Uterus (tissue), 4 donors: ENCODE results near the gene SLC25A47. TPM values are rescaled to one million over a fixed set of nuclear protein-coding genes. Genes with fewer than 3 reads are reported as not detected.

Experiments used
- DNase-seq, 2 donors: peaks; one replicate each; pipeline ENCODE4 v3.0.0-alpha.2; 2019 to 2020
- H3K27ac ChIP-seq, 2 donors: fragments of 200-600 bp; sonication (generic); 1 replicate in 1 of 2; 2 replicates in 1 of 2; pipeline ENCODE4 v1.5.1; 2016 to 2018
- H3K27me3 ChIP-seq, 2 donors: fragments of 200-600 bp; sonication (generic); one replicate each; pipeline ENCODE4 v1.5.1; 2018 to 2019; ENCODE audit warnings: control low read depth in 1 of 2
- H3K36me3 ChIP-seq, 2 donors: fragments of 200-600 bp; sonication (generic); one replicate each; pipeline ENCODE4 v1.5.1; 2019; ENCODE audit warnings: control low read depth in 1 of 2
- H3K4me1 ChIP-seq, 2 donors: fragments of 200-600 bp; sonication (generic); one replicate each; pipeline ENCODE4 v1.5.1; 2018 to 2019; ENCODE audit warnings: control low read depth in 1 of 2
- H3K4me3 ChIP-seq, 2 donors: fragments of 200-600 bp; sonication (generic); 1 replicate in 1 of 2; 2 replicates in 1 of 2; pipeline ENCODE4 v1.5.1; 2018 to 2019; ENCODE audit warnings: mild to moderate bottlenecking in 1 of 2
- H3K9me3 ChIP-seq, 2 donors: fragments of 200-600 bp; sonication (generic); one replicate each; pipeline ENCODE4 v1.5.1; 2019; ENCODE audit warnings: control low read depth in 1 of 2
- CTCF ChIP-seq, 4 experiments: fragments of 200-600 bp in 2 of 4; fragments of 450-650 bp in 2 of 4; sonication (generic) in 2 of 4; IDR thresholded peaks; one replicate each; pipeline ENCODE4 v1.5.1; 2016 to 2019; ENCODE audit warnings: antibody characterized with exemption in 4 of 4, mild to moderate bottlenecking in 2 of 4, moderate library complexity in 1 of 4
- POLR2A ChIP-seq, 2 donors: fragments of 450-650 bp; IDR thresholded peaks; one replicate each; pipeline ENCODE4 v1.6.1; 2016; ENCODE audit warnings: antibody characterized with exemption in 2 of 2, mild to moderate bottlenecking in 1 of 2, moderate library complexity in 1 of 2
- intact Hi-C: fragments of 100-400 bp; cut with DNase I; formaldehyde crosslinking; loops from one replicate; pipeline ENCODE4 v1.15.1; 2023; ENCODE audit warnings: low total_unique reads
- total RNA-seq, 4 donors: library from RNA; depleted of rRNA in 3 of 4; stranded (reverse); fragments of >200 nt in 3 of 4; gene quantifications; one replicate each; pipeline versions ENCODE4 v1.1.0 to v1.2.4, GENCODE V29; 2014 to 2023
- donor health status: DM: yes; HTN: yes; CAD: no.

Gene SLC25A47
- total RNA-seq, 4 donors from 2014 or later = not detected

- intact Hi-C loops = no loop called here
- TF ChIP-seq POLR2A (IDR thresholded peaks at IDR 0.05) (no peak), CTCF (IDR thresholded peaks at IDR 0.05) (no peak)
These were observed 7.3 kb downstream of the SLC25A47 start for GRCh38 chr14:100330388-100330931.

GRCh38 chr14:100332071-100332639 lies 9.0 kb downstream of the SLC25A47 start:
- DNase-seq = no peak
- intact Hi-C loops = no loop called here
- Histone ChIP-seq H3K36me3 (no peaks in the 10 kb centered on the region), H3K27me3 (no peaks in the 10 kb centered on the region), H3K4me3 (no peak overlapping the region), H3K27ac (no peak overlapping the region), H3K9me3 (no peaks in the 10 kb centered on the region), H3K4me1 (no peaks in the 10 kb centered on the region)
- no peak for TF ChIP-seq POLR2A (IDR thresholded peaks at IDR 0.05)
- no peak for TF ChIP-seq CTCF (IDR thresholded peaks at IDR 0.05)

More at GRCh38 chr14:100330388-100330931, 7.3 kb downstream of the SLC25A47 start:
- Histone ChIP-seq H3K4me3 (no peak overlapping the region), H3K27me3 (no peaks in the 10 kb centered on the region), H3K27ac (no peak overlapping the region), H3K36me3 (no peaks in the 10 kb centered on the region), H3K4me1 (no peaks in the 10 kb centered on the region), H3K9me3 (no peaks in the 10 kb centered on the region)
- no peak for DNase-seq

DNA sequence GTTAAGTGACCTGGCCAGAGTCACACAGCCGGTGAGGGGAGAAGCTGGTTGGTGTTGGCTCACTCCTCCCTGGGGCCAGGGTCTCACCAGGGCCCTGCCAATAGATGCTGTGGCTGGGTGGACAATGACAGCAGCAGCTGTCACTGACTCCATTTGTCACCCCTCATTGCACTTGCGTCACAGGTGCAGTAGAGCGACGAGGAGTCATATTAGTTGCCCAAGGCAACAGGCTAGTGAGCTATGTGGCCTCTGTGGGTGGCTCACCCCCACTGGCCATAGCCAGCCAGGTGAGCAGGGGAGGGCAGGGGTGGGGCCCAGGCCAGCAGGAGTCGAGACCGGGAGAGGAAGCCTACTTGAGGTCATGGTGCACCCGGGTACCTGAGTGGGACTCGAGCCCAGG lies 9.7 kb downstream of the SLC25A47 start:
- no peaks in the 10 kb centered on the region for H3K27me3 ChIP-seq

GRCh38 chr14:100333311-100333710 lies 10.2 kb downstream of the SLC25A47 start:
- Histone ChIP-seq H3K4me1 (no peaks in the 10 kb centered on the region), H3K4me3 (no peak overlapping the region), H3K27ac (no peak overlapping the region), H3K36me3 (no peaks in the 10 kb centered on the region), H3K27me3 (no peaks in the 10 kb centered on the region), H3K9me3 (no peaks in the 10 kb centered on the region)
- intact Hi-C loops = no loop called here
- DNase-seq = no peak
- TF ChIP-seq CTCF (IDR thresholded peaks at IDR 0.05) = no peak

More for the DNA sequence above, 9.7 kb downstream of the SLC25A47 start:
- H3K9me3 ChIP-seq = no peaks in the 10 kb centered on the region
- H3K4me1 ChIP-seq = no peaks in the 10 kb centered on the region
- H3K36me3 ChIP-seq = no peaks in the 10 kb centered on the region
- H3K27ac ChIP-seq = no peak overlapping the region
- H3K4me3 ChIP-seq = no peak overlapping the region
- no peak for DNase-seq
- intact Hi-C loops = no loop called here
- TF ChIP-seq CTCF (IDR thresholded peaks at IDR 0.05) = no peak
- TF ChIP-seq POLR2A (IDR thresholded peaks at IDR 0.05) = no peak

- no peaks in the 10 kb centered on the region for H3K36me3 ChIP-seq
- DNase-seq = no peak
- H3K4me3 ChIP-seq = no peak overlapping the region
- intact Hi-C loops = no loop called here
- no peaks in the 10 kb centered on the region for H3K9me3 ChIP-seq
- TF ChIP-seq POLR2A (IDR thresholded peaks at IDR 0.05) (no peak), CTCF (IDR thresholded peaks at IDR 0.05) (no peak)
- H3K4me1 ChIP-seq = no peaks in the 10 kb centered on the region
- no peak overlapping the region for H3K27ac ChIP-seq
- no peaks in the 10 kb centered on the region for H3K27me3 ChIP-seq
These were observed 10.7 kb downstream of the SLC25A47 start for GRCh38 chr14:100333827-100334226.
